GM06990 (cell line): ENCODE measurements around the gene LIN7B.

Source experiments
- DNase-seq: peaks from one replicate; pipeline ENCODE4 v3.0.0-alpha.2; 2011; ENCODE audit not compliant: insufficient read length; ENCODE audit errors: extremely low read depth
- H3K27me3 ChIP-seq: replicated peaks from 2 replicates; pipeline ENCODE4 v1.6.0; 2011; ENCODE audit warnings: low read length; ENCODE audit not compliant: control insufficient read depth, insufficient read depth
- H3K36me3 ChIP-seq: 2 replicates; pipeline ENCODE4 v1.5.1; 2011; ENCODE audit warnings: low read length; ENCODE audit not compliant: control insufficient read depth, insufficient read depth
- H3K4me3 ChIP-seq: replicated peaks from 2 replicates; pipeline ENCODE4 v1.5.1; 2011; ENCODE audit warnings: low read depth, mild to moderate bottlenecking, control low read depth, low read length
- CTCF ChIP-seq: IDR thresholded peaks from 2 replicates; pipeline ENCODE4 v1.5.1; 2011; ENCODE audit warnings: low read length, control low read depth, mild to moderate bottlenecking, inconsistent platforms; ENCODE audit not compliant: insufficient read depth, poor library complexity, severe bottlenecking

The LIN7B gene

DNA sequence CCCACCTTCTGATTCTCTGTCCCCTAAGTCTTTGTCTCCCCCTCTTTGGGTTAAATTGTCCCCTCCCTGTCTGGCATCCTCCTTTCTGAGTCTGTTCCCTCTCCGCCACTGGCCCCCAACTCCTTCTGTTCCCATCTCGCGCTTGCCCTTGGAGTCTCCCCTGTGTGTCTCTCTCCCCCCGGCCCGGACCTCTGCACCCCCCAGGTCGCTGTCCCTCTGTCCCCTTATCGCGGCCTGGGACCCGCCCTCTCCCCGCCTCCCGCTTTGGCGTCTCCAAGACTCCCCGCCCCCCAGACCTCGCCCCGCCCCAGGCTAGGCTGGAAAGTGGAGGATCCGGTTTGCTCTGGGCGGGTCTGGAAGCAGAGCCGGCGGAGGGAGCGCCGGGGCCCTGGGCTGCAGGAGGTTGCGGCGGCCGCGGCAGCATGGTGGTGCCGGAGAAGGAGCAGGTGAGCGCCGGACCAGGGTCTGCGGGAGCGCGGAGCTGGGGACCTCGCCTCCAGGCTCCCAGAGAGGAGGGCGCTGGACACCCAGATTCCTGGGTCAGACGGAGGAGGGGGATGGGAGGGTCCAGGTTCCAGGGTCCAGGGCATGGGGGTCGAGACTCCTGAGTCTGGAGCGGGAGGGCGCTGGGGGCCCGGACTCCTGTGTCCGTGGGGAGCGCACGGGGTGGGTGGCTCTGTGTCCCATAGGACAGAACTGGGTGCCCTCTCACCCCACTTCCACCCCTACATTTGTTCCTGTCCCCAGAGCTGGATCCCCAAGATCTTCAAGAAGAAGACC is 43.5 kb downstream of the LIN7B start, which contains the start of gene TRPM4:
Gene TRPM4, plus strand, starts transcription at position 348 of the 780 bp plus-strand sequence. Its CDS starts 75 bp downstream, at position 423.
- no peaks in the 10 kb centered on the region for H3K36me3 ChIP-seq
- TF ChIP-seq CTCF, result no peak
- H3K4me3 ChIP-seq, result no peak within 1 kb of the TSS
- H3K27me3 ChIP-seq, result peaks cover 3% of the 10 kb centered on the region
- no peak for DNase-seq

DNA sequence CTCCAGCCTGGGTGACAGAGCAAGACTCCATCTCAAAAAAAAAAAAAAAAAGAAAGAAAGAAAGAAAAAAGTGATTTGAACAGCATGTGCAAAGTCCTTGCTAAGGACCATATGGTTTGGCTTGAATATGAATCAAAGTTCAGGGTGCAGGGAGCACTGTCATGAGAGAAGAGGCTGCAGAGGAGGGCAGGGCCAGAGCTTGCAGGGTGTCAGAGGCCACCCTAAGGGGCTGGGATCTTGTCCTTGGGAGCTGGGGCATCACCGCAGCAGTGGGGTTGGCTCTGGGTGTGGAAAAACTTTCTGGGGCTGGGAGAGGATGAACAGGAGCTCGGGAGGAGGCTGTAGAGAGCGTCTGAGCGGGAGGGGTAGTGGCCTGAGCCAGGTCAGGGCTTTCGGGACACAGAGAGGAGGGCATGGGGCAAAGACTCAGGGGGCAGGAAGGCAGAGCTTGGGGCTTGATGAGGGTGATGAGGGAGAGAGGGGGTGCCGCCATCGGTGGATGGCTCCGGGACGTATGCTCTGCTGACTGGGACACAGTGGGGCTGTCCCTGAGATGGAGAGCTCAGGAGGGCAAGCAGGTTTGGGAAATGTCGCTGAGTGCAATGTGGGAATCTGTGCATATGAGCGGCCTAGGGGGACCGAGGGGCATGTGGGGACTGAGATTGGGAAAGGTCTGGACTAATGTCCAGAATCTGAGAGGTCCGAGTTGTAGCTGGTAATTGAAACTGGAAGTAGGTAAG is 46.5 kb downstream of the LIN7B start:
- no peak for TF ChIP-seq CTCF
- Histone ChIP-seq H3K4me3 (no peak overlapping the region), H3K27me3 (peaks cover 4% of the 10 kb centered on the region), H3K36me3 (no peaks in the 10 kb centered on the region)
- no peak for DNase-seq

DNA sequence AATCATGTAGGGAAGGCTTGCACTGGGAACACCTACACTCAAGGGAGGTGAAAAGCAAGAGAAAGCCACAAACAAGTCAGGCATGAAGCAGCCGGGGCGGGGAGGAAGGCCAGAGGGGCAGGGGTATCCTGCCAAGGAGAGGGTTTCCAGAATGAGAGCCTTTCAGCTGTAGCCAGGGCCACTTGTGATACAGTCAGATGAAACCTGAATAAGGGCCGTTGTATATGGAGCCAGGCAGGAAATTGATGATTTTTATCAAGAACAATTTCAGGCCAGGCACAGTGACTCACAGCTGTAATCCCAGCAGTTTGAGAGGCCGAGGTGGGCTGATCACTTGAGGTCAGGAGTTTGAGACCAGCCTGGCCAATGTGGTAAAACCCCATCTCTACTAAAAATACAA is 47.8 kb downstream of the LIN7B start:
- H3K36me3 ChIP-seq, result no peaks in the 10 kb centered on the region
- no peak for DNase-seq
- no peak for TF ChIP-seq CTCF
- peaks cover 4% of the 10 kb centered on the region for H3K27me3 ChIP-seq
- H3K4me3 ChIP-seq, result no peak overlapping the region

- Histone ChIP-seq H3K4me3 (no peak overlapping the region), H3K36me3 (no peaks in the 10 kb centered on the region), H3K27me3 (peaks cover 2% of the 10 kb centered on the region; the same call in 1 of the 2 replicates)
- no peak for TF ChIP-seq CTCF
- DNase-seq, result no peak
Measured at GRCh38 chr19:49165111-49165750, 51.1 kb downstream of the LIN7B start.

DNA sequence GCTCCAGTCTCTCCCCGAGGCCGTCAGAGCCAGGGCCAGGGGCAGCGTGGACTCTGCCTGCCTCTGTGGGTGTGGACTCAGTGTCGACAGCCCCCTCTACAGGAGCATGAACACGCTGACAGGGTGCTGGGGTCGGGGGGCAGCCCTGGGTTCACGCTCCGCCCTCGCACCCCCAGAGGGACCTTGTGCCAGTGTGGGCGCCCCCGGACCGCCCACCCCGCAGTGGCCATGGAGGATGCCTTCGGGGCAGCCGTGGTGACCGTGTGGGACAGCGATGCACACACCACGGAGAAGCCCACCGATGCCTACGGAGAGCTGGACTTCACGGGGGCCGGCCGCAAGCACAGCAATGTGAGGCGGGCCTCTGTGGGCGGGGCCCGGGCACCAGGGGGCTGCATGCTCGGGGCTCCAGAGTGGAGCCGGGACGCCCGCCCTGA is 51.7 kb downstream of the LIN7B start:
- peaks cover 2% of the 10 kb centered on the region; the same call in 1 of the 2 replicates for H3K27me3 ChIP-seq
- no peak for DNase-seq
- TF ChIP-seq CTCF, result no peak
- no peaks in the 10 kb centered on the region for H3K36me3 ChIP-seq
- no peak overlapping the region for H3K4me3 ChIP-seq
